ENCODE results near the gene CRIP2.

CRIP2 gene

GRCh38 chr14:105474483-105475268 lies at the start of gene CRIP2:
CRIP2 (plus strand) TSS chr14:105474821; CDS start chr14:105474863, 42 bp downstream.
- DNase-seq (ENCODE audit: extremely low read depth in 1 of 2, low read depth in 1 of 2): no peak

GRCh38 chr14:105424861-105425260 lies 49.8 kb upstream of the CRIP2 start:
- DNase-seq (ENCODE audit: extremely low read depth in 1 of 2, low read depth in 1 of 2): no peak

GRCh38 chr14:105425823-105426247 lies 48.8 kb upstream of the CRIP2 start:
- DNase-seq (ENCODE audit: extremely low read depth in 1 of 2, low read depth in 1 of 2): no peak

GRCh38 chr14:105426416-105427130 lies 48.0 kb upstream of the CRIP2 start:
- no peak for DNase-seq (ENCODE audit: extremely low read depth in 1 of 2, low read depth in 1 of 2)

GRCh38 chr14:105427412-105427811 lies 47.2 kb upstream of the CRIP2 start:
- DNase-seq (ENCODE audit: extremely low read depth in 1 of 2, low read depth in 1 of 2): no peak

- no peak for DNase-seq (ENCODE audit: extremely low read depth in 1 of 2, low read depth in 1 of 2)
These were observed 46.6 kb upstream of the CRIP2 start for GRCh38 chr14:105427936-105428485.

GRCh38 chr14:105430042-105430441 lies 44.6 kb upstream of the CRIP2 start:
- DNase-seq (ENCODE audit: extremely low read depth in 1 of 2, low read depth in 1 of 2): no peak

- DNase-seq (ENCODE audit: extremely low read depth in 1 of 2, low read depth in 1 of 2): no peak
These were observed 44.1 kb upstream of the CRIP2 start for GRCh38 chr14:105430565-105430964.

- DNase-seq (ENCODE audit: extremely low read depth in 1 of 2, low read depth in 1 of 2): no peak
These were observed 43.4 kb upstream of the CRIP2 start for GRCh38 chr14:105431256-105431655.

GRCh38 chr14:105432657-105433056 lies 42.0 kb upstream of the CRIP2 start:
- no peak for DNase-seq (ENCODE audit: extremely low read depth in 1 of 2, low read depth in 1 of 2)

GRCh38 chr14:105433161-105433605 lies 41.4 kb upstream of the CRIP2 start:
- DNase-seq (ENCODE audit: extremely low read depth in 1 of 2, low read depth in 1 of 2): no peak

- no peak for DNase-seq (ENCODE audit: extremely low read depth in 1 of 2, low read depth in 1 of 2)
These were observed 38.2 kb upstream of the CRIP2 start for GRCh38 chr14:105436402-105436801.

GRCh38 chr14:105436891-105437722 lies 37.5 kb upstream of the CRIP2 start:
- no peak for DNase-seq (ENCODE audit: extremely low read depth in 1 of 2, low read depth in 1 of 2)

GRCh38 chr14:105437723-105438500 lies 36.7 kb upstream of the CRIP2 start:
- DNase-seq (ENCODE audit: extremely low read depth in 1 of 2, low read depth in 1 of 2): no peak

- no peak for DNase-seq (ENCODE audit: extremely low read depth in 1 of 2, low read depth in 1 of 2)
These were observed 35.4 kb upstream of the CRIP2 start for GRCh38 chr14:105439179-105439578.

GRCh38 chr14:105439710-105440553 lies 34.7 kb upstream of the CRIP2 start:
- no peak for DNase-seq (ENCODE audit: extremely low read depth in 1 of 2, low read depth in 1 of 2)

GRCh38 chr14:105440554-105440900 lies 34.1 kb upstream of the CRIP2 start:
- DNase-seq (ENCODE audit: extremely low read depth in 1 of 2, low read depth in 1 of 2): no peak

GRCh38 chr14:105440992-105441391 lies 33.6 kb upstream of the CRIP2 start:
- no peak for DNase-seq (ENCODE audit: extremely low read depth in 1 of 2, low read depth in 1 of 2)

- no peak for DNase-seq (ENCODE audit: extremely low read depth in 1 of 2, low read depth in 1 of 2)
These were observed 32.5 kb upstream of the CRIP2 start for GRCh38 chr14:105442125-105442524.

Data from activated CD8-positive, alpha-beta memory T cell treated with anti-CD3 and anti-CD28 coated beads for 1 hour (primary cell).